Articular chondrocyte of knee joint (primary cell): ENCODE results near the gene PARM1. TPM values are rescaled to one million over a fixed set of nuclear protein-coding genes. Genes with fewer than 3 reads are reported as not detected.

Source experiments
- total RNA-seq: library from RNA; depleted of rRNA; stranded (reverse); fragments of >200 nt; gene quantifications from 2 replicates; pipeline ENCODE4 v1.2.3, GENCODE V29; 2012

Gene PARM1
- 0.13 and 0.43 TPM in 2 replicates for total RNA-seq

GRCh38 chr4:74932832-74933561 lies at the start of gene PARM1:
TSS of gene PARM1 (plus strand) at chr4:74933116. CDS start at chr4:74933328, 212 bp downstream.

Other genes starting within 250 kb of the PARM1 start
- gene BTC, start 138.6 kb upstream of the PARM1 start, total RNA-seq, result 1.8 and 2.8 TPM in 2 replicates